Activated T-cell treated with anti-CD3 and anti-CD28 coated beads, Interleukin-2, amount 50 U/mL, for 48 hours (primary cell): ENCODE data around the gene SHC1.

Experiments used
- DNase-seq, 2 experiments: peaks; one replicate each; pipeline ENCODE4 v3.0.0-alpha.2; 2020

Gene SHC1

DNA sequence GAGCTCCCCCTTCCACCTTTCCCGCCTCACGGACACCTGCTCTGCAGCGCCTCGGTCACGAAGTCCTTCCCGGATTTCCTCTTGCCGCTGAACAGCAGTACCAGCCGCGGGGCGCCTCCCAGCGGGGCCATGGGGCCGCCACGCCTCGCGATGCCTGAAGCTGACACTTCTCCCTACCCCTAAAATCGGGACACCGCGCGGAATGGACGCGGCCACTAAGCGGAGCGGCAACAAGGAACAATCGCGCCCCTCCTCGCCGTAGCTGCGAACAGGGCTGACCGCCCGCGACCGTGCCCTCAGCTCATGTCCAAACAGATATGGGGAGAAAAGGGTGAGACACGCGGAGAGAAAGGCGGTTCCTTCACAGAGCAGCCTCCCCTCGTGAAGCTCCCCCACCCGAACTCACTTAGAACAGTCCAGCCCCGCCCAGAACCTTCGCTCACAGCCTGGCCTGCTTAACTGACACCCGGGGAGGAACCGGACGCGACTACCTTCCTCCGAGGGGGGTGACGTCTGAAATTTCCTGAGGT, 33.9 kb downstream of the SHC1 start, which contains the start of gene PMVK:
Gene PMVK (minus strand): TSS at position 165 of the 530 bp plus-strand sequence. CDS start 34 bp downstream, at position 131.
- peak; percentile 96 for DNase-seq

DNA sequence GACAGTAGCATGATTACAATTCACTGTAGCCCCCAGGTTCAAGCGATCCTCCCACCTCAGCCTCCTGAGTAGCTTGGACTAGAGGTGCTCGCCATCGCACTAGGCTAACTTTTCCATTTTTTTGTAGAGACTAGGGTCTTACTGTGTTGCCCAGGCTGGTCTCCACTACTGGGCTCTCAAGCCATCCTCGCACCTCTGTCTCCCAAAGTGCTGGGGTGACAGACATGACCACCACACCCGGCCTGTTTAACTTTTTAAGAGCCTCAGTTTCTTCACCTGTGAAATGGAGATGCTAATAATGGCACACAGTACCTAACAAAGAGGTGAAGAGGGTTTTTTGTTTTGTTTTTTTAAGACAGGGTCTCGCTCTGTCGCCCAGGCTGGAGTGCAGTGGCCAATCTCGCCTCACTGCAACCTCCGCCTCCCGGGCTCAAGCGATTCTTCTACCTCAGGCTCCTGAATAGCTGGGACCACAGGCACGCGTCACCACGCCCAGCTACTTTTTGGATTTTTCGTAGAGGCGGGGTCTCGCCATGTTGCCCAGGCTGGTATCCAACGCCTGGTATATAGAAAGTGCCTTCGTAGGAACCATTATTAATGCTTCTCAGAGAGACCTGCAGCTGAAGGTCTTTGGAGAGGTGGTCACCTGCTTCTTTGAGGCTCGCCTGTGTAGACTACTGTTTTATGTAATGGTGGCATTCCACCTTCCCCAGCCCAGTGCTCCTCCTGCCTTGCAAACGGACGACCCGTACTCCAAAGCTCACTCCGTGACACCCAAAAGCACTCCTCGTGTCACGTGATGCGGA, 34.6 kb downstream of the SHC1 start:
- no peak for DNase-seq

DNA sequence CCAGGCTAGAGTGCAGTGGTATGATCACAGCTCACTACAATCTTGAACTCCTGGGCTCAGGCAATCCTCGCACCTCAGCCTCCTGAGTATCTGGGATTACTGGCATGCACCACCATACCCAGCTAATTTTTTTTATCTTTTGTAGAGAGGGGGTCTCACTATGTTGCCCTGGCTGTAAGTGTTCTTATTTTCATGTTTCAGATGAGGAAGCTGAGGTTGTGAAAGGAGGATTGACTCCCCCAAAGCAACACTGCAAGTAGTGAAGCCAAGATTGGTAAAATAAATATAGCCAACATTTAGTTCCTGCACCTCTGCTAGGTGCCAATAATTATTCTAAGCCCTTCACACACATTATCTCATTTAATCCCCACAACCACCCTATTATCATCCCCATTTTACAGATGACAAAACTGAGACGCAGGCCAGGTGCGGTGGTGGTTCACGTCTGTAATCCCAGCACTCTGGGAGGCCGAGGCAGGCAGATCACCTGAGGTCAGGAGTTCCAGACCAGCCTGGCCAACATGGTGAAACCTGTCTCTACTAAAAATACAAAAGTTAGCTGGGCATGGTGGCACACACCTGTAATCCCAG, 36.1 kb downstream of the SHC1 start:
- DNase-seq = no peak

DNA sequence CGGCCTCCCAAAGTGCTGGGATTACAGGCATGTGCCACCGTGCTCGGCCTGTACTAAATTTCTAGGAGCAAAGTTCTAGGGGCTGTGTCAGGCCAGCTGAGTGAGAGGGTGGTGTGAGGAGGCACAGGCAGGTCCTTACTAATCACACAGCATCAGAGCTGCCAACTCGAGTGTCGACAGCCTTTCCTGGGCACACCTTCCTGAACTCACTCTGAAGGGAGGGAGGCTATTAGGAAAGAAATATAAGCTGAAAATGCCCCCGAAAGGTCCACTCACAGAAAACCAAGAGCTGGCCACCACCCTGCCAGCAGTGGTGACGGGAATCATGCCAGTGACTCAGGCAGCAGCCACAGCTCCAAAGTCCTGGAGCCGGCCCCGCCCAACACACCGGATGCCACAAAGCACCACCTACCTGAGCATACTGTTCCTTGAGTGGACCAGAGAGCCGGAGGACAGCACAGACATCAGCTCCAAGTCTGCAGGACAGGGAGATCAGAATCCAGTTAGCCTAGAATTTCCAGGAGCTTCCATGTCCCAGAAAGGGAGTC, 38.5 kb downstream of the SHC1 start:
- DNase-seq = no peak

DNA sequence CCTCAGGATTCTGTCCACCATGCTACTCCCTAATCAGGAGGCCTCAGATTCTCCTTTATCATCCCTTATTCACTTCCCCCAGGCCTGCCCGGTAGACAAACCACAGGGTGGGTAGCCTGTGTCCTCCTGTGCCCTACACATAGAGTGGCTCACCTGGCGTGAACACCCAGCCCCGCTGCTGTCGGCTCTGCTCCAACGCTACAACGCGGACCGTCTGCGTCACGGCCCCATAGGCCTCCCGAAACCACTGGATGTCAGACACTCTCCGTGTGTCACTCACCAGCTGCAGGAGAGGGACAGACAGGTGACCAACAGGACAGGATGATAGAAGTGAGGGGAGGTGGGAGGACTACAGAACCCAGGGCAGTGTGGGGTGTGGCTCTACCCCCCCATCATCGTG, 44.3 kb downstream of the SHC1 start:
- no peak for DNase-seq

DNA sequence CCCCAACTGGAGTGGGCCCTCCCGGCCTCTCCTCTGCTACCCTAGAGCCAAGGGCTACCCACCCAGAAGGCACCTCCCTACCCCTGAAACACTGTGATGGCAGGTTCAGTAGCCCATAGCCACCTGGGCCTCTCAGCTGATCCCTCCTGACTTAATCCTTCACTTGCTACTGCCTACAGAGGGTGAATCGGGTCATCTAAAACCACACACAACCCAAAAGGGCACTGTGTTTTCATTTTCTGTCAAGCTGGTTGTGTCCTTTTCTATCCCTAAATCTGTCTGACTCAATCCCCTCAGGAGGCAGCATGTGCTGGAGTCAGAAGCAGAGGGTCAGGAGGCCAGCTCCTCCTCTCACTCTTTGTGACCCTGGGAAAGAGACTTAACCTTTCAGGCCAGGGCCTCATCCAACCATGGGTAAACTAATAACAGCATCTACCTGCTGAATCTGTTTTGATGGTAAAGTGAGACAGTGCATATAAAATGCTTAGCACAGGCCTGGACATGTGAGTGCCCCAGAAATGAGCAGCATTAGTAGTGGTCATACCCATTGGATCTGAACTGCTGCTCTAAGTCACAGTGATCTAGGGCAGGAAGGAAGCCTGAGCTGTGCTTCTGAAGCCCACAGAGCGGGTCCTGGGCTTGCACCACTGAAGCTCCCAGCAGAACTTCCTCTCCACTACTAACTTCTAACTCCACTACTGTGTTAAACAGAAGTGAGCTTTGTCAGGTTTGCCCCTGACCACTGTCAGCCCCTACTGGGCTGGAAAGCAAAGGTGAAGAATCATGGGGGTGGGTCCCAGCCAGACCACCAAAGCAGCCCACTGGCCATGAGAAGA, 45.0 kb downstream of the SHC1 start:
- no peak for DNase-seq

DNA sequence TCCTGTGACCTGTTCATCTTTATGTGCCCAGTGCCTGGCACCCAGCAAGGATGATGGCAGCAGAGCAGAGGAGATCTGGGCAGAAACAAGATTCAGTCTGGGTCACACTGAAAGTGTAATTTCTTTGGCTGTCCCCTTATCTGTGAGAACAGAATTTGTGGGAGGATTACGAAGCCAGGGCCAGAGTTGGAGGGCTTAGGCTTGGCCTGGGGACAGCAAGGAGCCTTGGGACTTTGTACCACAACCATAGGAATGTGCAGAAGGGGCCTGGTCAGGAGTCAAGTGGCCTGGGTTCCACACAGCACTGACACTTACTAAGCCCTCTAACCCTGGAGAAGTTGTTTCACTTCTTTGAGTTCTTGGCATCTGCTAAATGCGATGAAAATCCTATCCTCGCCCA, 46.9 kb downstream of the SHC1 start:
- no peak for DNase-seq

DNA sequence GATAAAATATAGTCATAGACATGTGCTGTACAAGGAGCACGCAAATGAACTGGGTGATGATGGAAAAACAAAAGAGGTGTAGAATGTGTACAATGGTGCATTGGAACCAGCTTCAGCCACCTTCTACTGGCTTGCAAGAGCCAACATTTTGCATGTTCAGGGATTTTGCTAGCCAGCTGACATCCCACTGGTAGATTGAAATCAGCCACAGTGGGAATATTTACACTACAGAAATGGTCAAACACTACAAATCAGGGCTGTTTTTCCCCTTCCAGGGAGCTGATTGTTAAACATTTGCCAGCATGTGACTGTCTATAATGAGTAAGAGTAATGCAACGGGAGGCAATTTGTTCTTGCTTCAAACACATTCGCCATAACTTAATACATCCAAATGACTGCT, 57.3 kb downstream of the SHC1 start:
- no peak for DNase-seq

DNA sequence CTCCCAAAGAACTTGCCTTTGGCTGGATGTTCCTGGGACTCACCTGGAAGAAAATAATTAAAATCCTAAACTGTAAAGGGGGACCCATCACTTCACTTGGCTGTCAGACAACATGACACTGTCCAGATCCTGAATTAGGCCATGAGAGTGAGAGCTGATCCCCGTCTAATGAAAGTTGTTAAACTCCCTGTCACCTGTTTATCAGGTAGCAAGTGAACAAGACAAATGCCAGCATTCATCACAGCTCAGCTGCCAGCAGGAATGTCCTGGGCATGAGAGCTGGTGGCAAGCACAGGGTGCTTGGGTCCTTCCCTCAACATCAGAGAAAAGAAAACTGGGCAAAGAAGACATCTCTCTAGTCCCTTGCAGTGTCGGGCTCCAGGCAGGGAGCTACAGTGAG, 57.8 kb downstream of the SHC1 start:
- no peak for DNase-seq
